ENCODE measurements around the gene RGS17. TPM values are rescaled to one million over a fixed set of nuclear protein-coding genes. Genes with fewer than 3 reads are reported as not detected.

Gene RGS17
- total RNA-seq, 1 experiment from 2014 or later: 14.4 TPM

GRCh38 chr6:153058909-153059308, 72.2 kb downstream of the RGS17 start:
- in situ Hi-C loops (cut with HindIII; ENCODE audit: low pct_unique_long_range_greater_than_20kb, low sequenced_read_pairs): no loop called here
- no peak for DNase-seq (ENCODE audit: low read depth)

DNA sequence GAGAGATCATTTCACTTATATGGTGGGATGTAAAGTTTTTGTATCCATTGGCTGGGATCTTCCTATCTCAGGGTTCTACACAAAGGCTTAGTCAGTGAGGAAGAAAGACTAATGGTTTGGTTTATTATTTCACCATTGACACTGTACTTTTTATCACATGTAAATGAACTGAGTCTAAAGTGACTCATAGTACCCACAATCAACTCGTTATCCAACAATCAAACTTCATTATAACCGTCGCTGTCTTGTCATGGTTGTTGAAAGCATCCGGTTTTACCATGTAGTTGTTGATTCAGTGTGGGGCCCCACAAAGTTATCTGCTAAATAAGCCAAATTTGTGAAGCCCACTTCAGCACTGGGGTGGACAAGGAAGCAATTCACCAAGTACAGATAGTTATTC, 72.8 kb downstream of the RGS17 start:
- peak; percentile 45 for DNase-seq (ENCODE audit: low read depth)
- in situ Hi-C loops (cut with HindIII; ENCODE audit: low pct_unique_long_range_greater_than_20kb, low sequenced_read_pairs): no loop called here

DNA sequence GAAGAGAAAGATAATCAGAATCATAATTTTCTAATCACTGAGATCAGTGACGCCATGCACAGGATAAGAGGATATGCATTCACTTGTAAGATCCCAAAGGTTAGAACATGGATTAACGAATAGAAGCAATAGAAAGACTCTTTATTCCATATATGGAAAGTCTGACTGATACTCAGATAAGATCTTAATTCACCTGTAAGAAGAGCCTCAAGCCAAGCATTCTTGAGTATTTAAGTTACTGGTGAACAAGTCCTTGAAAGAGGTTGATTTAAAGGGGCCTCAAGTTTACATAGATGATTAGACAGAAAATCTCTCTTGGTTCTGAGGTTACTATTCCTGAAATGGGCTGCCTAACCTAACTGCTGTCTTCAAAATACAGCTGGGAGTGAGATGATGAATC, 74.8 kb downstream of the RGS17 start:
- DNase-seq (ENCODE audit: low read depth): no peak
- in situ Hi-C loops (cut with HindIII; ENCODE audit: low pct_unique_long_range_greater_than_20kb, low sequenced_read_pairs): no loop called here

DNA sequence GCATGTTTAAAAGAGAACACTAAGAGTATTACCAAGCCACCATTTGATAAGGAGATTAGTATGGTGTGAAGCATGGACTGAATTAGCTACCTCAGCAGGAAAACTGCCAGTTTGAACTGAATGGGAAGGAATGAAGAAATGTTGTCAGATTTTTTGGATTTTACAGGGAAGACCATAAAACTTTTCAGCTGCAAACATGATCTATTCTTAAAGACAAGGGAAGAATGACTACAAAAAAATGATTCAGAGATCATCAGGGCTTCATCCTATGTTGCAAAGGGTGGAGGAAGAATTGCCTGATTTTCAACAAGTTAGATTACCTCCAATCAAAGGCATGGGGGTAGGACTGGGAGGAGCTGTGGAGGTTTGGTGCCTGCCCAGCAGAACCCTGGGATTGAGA, 79.3 kb downstream of the RGS17 start:
- in situ Hi-C loops (cut with HindIII; ENCODE audit: low pct_unique_long_range_greater_than_20kb, low sequenced_read_pairs): no loop called here
- DNase-seq (ENCODE audit: low read depth): no peak

DNA sequence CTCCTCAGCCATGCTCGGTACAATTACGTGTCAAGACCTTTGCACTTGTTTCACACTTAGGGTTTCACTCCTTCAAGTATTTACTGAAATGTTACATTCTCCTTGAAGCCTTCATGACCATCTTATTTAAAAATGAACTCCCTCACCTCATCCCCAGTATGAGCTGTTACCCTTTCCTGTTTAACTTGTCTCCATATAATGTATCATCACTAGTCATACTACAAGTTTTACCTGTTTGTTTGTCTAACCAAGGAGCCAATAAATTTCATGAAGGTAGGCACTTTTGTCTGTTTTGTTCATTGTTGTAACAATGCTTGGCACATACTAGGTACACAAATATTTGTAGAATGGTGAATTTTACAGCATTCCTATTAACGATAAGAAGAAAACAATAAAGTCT, 82.5 kb downstream of the RGS17 start:
- in situ Hi-C loops (cut with HindIII; ENCODE audit: low pct_unique_long_range_greater_than_20kb, low sequenced_read_pairs): no loop called here

DNA sequence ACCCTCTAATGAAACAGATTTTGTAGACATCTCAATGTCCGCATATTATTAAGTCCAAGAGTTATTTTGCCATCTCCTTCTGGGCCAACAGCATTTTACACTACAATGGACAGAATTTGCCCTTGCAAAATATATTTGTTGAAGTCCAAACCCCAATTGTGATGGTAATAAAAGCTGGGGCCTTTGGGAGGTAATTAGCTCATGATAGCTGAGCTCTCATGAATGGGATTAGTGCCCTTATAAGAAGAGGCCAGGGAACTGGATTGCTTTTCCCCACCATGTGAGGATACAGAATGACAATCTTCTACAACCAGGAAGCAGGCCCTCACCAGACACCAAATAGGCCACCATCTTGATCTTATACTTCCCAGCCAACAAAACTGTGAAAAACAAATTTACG, 83.7 kb downstream of the RGS17 start:
- DNase-seq (ENCODE audit: low read depth): no peak
- in situ Hi-C loops (cut with HindIII; ENCODE audit: low pct_unique_long_range_greater_than_20kb, low sequenced_read_pairs): no loop called here

More for the DNA sequence above, 82.5 kb downstream of the RGS17 start:
- DNase-seq (ENCODE audit: low read depth): no peak

- no peak for DNase-seq (ENCODE audit: low read depth)
- in situ Hi-C loops (cut with HindIII; ENCODE audit: low pct_unique_long_range_greater_than_20kb, low sequenced_read_pairs): no loop called here
Measured at GRCh38 chr6:153045271-153045670, 85.8 kb downstream of the RGS17 start.

GRCh38 chr6:153044295-153044694, 86.8 kb downstream of the RGS17 start:
- DNase-seq (ENCODE audit: low read depth): no peak
- in situ Hi-C loops (cut with HindIII; ENCODE audit: low pct_unique_long_range_greater_than_20kb, low sequenced_read_pairs): no loop called here

- no peak for DNase-seq (ENCODE audit: low read depth)
- in situ Hi-C loops (cut with HindIII; ENCODE audit: low pct_unique_long_range_greater_than_20kb, low sequenced_read_pairs): no loop called here
Measured at GRCh38 chr6:153043719-153044118, 87.4 kb downstream of the RGS17 start.

GRCh38 chr6:153038378-153039057, 92.6 kb downstream of the RGS17 start:
- DNase-seq (ENCODE audit: low read depth): peak; percentile 70
- in situ Hi-C loops (cut with HindIII; ENCODE audit: low pct_unique_long_range_greater_than_20kb, low sequenced_read_pairs): no loop called here

DNA sequence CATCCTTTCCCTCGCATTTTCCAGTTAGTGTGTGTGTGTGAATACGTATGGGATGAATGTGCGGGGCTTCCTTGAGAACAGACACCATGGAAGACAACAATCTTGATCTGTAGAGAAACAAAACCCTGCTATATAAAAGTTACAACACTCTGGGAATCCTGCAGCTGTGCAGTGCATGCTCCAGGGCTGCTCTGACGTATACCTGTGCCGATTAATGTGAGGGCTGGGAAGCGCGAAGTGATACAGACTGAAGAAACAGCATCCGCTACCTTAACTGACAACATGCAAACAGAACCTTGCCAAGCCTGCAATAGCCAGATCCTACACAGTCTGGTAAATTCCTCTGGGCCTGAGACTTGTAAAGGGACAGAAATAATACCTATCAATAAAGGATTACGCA, 96.9 kb downstream of the RGS17 start:
- in situ Hi-C loops (cut with HindIII; ENCODE audit: low pct_unique_long_range_greater_than_20kb, low sequenced_read_pairs): no loop called here
- DNase-seq (ENCODE audit: low read depth): no peak

- in situ Hi-C loops (cut with HindIII; ENCODE audit: low pct_unique_long_range_greater_than_20kb, low sequenced_read_pairs): no loop called here
- DNase-seq (ENCODE audit: low read depth): peak; percentile 21
Measured at GRCh38 chr6:153032255-153032882, 98.7 kb downstream of the RGS17 start.

DNA sequence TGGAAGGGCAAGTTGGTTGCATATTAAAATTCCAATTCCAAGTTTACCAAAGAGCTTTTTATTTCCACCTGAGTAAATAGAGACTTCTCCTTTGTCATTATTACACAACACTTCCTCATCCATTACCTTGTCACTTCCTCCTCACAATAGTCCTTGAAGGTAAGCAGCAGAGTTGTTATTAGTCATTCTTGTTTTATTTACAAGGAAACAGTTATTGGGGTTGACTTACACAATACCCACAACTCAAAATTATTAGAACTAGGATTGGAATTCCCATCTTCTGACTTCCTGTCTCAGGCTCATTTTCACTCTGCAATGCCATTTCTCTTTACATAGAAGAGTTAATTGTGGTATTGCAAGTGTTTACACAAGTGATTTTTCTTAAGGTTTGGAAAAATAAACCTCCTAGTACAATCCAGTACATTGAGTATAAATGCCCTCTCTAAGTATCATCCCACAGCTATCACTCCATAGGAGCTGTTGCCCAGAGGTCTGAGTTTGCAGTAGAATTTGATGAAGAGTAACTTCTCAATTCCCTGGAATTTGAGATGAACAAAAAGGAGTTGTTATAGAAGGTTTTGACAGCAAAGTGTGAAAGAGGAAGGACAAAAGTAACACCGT, 99.6 kb downstream of the RGS17 start:
- in situ Hi-C loops (cut with HindIII; ENCODE audit: low pct_unique_long_range_greater_than_20kb, low sequenced_read_pairs): no loop called here

GRCh38 chr6:153028963-153029362, 102.1 kb downstream of the RGS17 start:
- DNase-seq (ENCODE audit: low read depth): no peak
- in situ Hi-C loops (cut with HindIII; ENCODE audit: low pct_unique_long_range_greater_than_20kb, low sequenced_read_pairs): no loop called here

More for the DNA sequence above, 99.6 kb downstream of the RGS17 start:
- DNase-seq (ENCODE audit: low read depth): peak; percentile 16

GRCh38 chr6:153028286-153028685, 102.8 kb downstream of the RGS17 start:
- in situ Hi-C loops (cut with HindIII; ENCODE audit: low pct_unique_long_range_greater_than_20kb, low sequenced_read_pairs): no loop called here
- no peak for DNase-seq (ENCODE audit: low read depth)

GRCh38 chr6:153027480-153027879, 103.6 kb downstream of the RGS17 start:
- in situ Hi-C loops (cut with HindIII; ENCODE audit: low pct_unique_long_range_greater_than_20kb, low sequenced_read_pairs): no loop called here
- DNase-seq (ENCODE audit: low read depth): no peak

DNA sequence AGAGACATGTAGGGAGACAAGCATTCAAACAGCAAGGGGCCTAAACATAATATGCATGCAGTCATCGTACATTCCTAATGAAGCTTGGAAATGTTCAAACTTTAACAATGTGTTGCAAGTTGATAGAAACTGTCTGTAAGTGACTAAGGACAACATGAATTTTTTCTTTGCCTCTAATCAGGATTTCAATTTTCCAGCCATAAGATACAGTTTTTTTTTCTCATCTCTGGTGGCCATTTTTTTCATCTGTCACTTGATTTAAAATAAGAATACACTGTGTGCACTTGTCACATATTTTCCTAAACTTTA, 106.4 kb downstream of the RGS17 start:
- DNase-seq (ENCODE audit: low read depth): no peak
- in situ Hi-C loops (cut with HindIII; ENCODE audit: low pct_unique_long_range_greater_than_20kb, low sequenced_read_pairs): no loop called here

DNA sequence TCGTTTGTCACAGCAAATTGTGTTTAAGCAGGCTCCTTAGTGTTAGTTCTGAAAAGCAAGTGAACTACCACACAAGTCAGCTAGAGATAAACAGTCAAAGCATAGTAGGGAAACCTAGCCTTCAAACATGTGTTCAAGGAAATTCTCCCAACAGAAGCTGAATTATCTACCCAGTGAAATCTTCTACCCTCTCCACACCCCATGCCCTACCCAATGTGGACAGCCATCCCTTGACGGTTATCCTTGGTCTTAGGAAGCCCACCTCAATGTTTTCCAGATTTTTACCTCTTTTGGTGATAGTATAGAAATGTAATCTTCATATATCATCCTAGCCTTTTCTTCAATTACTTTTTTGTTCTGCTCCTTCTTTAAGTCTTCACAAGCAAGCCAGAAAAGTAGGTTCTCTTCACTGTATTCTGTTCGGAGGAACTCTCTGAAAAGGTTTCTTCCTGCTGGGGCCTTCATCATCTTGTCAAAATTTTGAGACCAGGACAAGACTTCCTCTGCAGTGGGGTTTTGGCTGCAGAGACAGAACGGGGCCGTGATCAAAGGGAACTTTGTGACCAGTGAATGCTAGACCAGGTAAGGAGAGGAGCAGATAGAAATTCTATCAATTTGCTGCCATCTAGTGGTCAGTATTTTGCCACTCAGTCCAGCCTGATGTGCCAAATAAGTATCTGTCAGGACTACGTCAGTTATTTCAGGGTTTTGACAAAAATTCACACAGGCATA, 106.9 kb downstream of the RGS17 start:
- in situ Hi-C loops (cut with HindIII; ENCODE audit: low pct_unique_long_range_greater_than_20kb, low sequenced_read_pairs): no loop called here
- peak; percentile 27 for DNase-seq (ENCODE audit: low read depth)

GRCh38 chr6:153018355-153018754, 112.7 kb downstream of the RGS17 start:
- no peak for DNase-seq (ENCODE audit: low read depth)
- in situ Hi-C loops (cut with HindIII; ENCODE audit: low pct_unique_long_range_greater_than_20kb, low sequenced_read_pairs): no loop called here
